Activated T-helper 1 cell treated with anti-CD3 and anti-CD28 coated beads, Interleukin-12 subunit alpha, Interleukin-12 subunit beta, Interleukin-2, Interleukin-4 antibody, amounts not matched to agents 30 ng/mL and 10 ng/mL and 1 ng/mL, durations not matched to agents 14 hours and 24 hours and 36 hours (primary cell): ENCODE data around the gene PAPPA2. TPM values are rescaled to one million over a fixed set of nuclear protein-coding genes. Genes with fewer than 3 reads are reported as not detected.
"Not testable (repeated sequence)": the region's sequence is repeated elsewhere in the genome, so short reads cannot be mapped to it uniquely, and the experiment has no call there.

Experiments
- DNase-seq: peaks from one replicate; pipeline ENCODE4 v3.0.0; 2021; ENCODE audit warnings: low spot score
- H3K27ac Mint-ChIP-seq: one replicate; pipeline ENCODE4 v1.8.0; 2021; ENCODE audit warnings: mild to moderate bottlenecking, mixed read lengths
- H3K27me3 Mint-ChIP-seq: one replicate; pipeline ENCODE4 v1.8.0; 2022; ENCODE audit warnings: mild to moderate bottlenecking, moderate library complexity, mixed read lengths; ENCODE audit not compliant: insufficient read depth
- H3K36me3 Mint-ChIP-seq: one replicate; pipeline ENCODE4 v1.8.0; 2021; ENCODE audit warnings: low read depth, mixed read lengths
- H3K4me1 Mint-ChIP-seq: one replicate; pipeline ENCODE4 v1.8.0; 2021; ENCODE audit warnings: low read depth, mixed read lengths
- H3K4me3 Mint-ChIP-seq: one replicate; pipeline ENCODE4 v1.8.0; 2021; ENCODE audit warnings: mild to moderate bottlenecking, moderate library complexity, mixed read lengths
- H3K9me3 Mint-ChIP-seq: one replicate; pipeline ENCODE4 v1.8.0; 2021; ENCODE audit warnings: mixed read lengths
- intact Hi-C: fragments of 100-400 bp; cut with micrococcal nuclease; formaldehyde crosslinking; loops from one replicate; pipeline ENCODE4 v1.15.1; 2024
- total RNA-seq: library from RNA; stranded (reverse); gene quantifications from 2 replicates; pipeline ENCODE4 v1.2.3, GENCODE V29; 2022

PAPPA2 gene
- total RNA-seq, 1 donor from 2014 or later, result 0.10 TPM

DNA sequence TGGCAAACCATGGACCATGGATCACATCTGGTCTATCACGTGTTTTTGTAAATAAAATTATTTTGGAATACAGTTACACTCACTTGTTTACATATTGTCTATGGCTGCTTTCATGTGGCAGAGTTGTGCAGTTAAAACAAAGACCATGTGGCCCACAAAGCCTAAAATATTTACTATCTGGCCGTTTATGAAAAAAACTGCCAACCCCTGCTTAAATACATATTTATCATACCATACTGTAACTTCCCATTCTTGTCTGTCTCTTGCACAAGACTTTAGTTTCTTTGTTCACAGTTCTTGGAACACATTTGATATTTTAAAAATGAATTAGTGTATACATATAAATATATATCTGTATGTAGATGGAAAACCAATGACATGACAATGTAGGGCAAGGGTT, 141.5 kb downstream of the PAPPA2 start:
- no peaks in the 10 kb centered on the region for H3K4me1 Mint-ChIP-seq
- intact Hi-C loops, result no loop called here
- no peak overlapping the region for H3K27ac Mint-ChIP-seq
- no peak overlapping the region for H3K4me3 Mint-ChIP-seq
- H3K36me3 Mint-ChIP-seq, result no peaks in the 10 kb centered on the region
- H3K27me3 Mint-ChIP-seq, result no peaks in the 10 kb centered on the region
- DNase-seq, result no peak
- no peaks in the 10 kb centered on the region for H3K9me3 Mint-ChIP-seq

DNA sequence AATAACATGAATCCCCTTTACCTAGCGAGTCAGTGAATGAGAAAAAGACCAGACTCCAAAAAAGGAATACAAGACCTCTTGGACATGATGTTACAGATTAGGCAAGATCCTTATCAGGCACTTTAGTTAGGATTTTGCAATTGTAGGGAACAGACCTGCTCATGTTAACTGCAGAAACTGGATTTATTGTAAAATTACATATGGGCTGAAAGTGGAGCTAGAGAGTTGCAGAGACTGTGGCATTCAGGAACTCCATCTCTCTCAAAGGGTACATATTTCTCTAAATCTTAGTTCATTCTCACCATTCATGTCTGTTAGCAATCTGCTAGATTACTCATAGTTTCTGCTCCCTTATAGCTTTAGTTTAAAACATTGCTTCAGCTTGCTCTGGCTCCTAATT, 142.2 kb downstream of the PAPPA2 start:
- Mint-ChIP-seq H3K27me3 (no peaks in the 10 kb centered on the region), H3K36me3 (no peaks in the 10 kb centered on the region)
- intact Hi-C loops, result no loop called here

DNA sequence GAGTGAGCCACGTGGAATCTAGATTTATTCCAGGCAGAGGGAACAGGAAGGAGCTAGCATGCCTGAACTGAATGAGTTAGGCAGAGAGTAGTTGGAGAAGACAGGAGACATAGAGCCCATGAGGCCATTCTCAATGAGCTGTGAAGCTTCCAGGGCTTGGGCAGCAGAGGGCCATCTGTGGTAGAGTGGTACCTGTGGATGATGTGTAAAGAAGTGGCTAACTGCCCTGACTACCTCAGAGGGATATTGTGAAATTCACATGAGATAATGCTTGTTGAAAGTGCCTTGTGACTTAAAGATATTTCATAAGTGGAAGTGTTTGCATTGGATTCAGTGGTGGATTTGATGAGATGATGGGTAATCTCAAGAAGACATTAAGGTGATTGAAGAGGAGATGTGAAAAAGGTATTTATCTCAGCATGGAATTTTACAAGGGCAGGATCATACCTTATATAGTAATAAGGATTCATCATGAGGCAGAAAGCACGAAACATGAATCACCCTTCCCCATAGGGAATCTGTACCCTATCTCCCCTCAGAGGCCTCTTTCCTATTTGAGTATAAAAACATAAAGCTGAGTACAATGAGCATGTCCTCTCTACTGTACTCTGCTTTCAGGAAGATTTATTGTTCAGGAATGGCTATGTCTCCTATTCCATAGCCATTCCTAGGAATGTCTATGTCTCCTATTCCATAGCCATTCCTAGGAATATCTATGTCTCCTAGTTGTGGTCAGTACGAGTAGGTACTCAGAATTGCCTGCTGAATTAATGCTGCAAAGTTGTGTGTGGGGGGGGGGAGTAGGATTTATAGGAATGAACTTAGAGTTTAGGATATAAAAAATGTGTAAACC, 146.8 kb downstream of the PAPPA2 start:
- intact Hi-C loops, result no loop called here
- DNase-seq, result no peak
- no peaks in the 10 kb centered on the region for H3K36me3 Mint-ChIP-seq
- H3K4me3 Mint-ChIP-seq, result no peak overlapping the region
- no peaks in the 10 kb centered on the region for H3K4me1 Mint-ChIP-seq
- no peaks in the 10 kb centered on the region for H3K27me3 Mint-ChIP-seq
- H3K9me3 Mint-ChIP-seq, result no peaks in the 10 kb centered on the region
- no peak overlapping the region for H3K27ac Mint-ChIP-seq

More for the DNA sequence above, 142.2 kb downstream of the PAPPA2 start:
- H3K9me3 Mint-ChIP-seq, result no peaks in the 10 kb centered on the region
- H3K4me1 Mint-ChIP-seq, result no peaks in the 10 kb centered on the region
- no peak overlapping the region for H3K4me3 Mint-ChIP-seq
- DNase-seq, result no peak
- no peak overlapping the region for H3K27ac Mint-ChIP-seq

DNA sequence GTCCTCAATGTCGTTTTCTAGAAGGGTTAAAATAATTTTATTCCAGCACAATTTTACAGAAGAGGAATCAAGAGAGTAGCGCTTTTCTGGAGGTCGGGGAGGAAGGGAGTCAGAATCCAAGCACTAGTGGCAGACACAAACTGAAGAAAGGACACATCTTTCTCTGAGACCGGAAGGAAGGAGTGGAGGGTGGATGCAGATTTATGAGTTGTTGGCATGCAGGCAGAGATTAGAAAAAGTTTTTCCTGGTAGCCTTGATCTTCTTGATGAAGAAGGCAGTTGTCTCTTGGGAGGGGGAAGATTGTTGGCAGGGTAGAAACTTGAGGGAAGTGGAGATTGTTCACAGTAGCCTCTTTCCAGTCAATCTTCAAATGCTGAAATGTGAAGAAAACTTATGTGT, 149.8 kb downstream of the PAPPA2 start:
- no peaks in the 10 kb centered on the region for H3K4me1 Mint-ChIP-seq
- H3K27ac Mint-ChIP-seq, result no peak overlapping the region
- intact Hi-C loops, result no loop called here
- no peaks in the 10 kb centered on the region for H3K9me3 Mint-ChIP-seq
- no peak overlapping the region for H3K4me3 Mint-ChIP-seq
- no peaks in the 10 kb centered on the region for H3K36me3 Mint-ChIP-seq
- no peak for DNase-seq
- H3K27me3 Mint-ChIP-seq, result no peaks in the 10 kb centered on the region

DNA sequence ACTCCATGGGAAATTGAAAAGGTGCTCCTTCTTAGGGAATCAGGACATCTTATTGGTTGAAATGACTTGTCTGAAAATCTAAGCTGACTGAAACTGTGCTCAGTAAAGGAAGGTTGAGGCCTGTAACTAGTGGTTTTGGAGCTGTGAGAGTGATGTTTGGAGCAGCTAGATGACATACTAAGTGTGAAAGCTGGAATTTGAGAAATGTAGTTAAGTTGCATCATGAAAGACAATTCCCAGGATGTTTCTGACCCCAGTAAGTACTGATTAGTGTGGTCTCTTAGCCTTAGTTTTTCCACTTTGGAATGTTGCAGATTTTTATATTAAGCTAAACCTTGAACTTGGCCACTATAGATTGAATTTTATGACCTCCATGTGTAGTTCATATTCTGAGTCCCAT, 154.9 kb downstream of the PAPPA2 start:
- H3K4me1 Mint-ChIP-seq, result no peaks in the 10 kb centered on the region
- no peak for DNase-seq
- intact Hi-C loops, result no loop called here

DNA sequence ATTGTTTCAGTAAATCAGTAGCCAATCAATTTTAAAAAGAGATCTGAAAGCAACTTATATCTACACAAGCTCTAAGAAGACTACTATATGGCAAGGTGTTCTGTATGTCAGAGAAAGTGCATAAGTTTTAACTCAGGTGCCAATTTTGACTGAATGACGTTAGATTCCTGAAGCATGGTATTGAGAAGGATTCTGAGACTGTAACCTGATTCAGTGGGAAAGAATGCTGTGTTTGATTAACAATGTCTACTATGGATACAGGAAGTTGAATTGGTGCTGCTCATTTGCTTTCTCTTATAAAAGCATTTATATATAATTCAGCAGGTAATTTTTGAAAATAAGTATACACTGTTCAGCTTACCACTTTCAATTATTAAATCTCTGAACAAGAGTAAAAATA, 156.3 kb downstream of the PAPPA2 start:
- no peak overlapping the region for H3K4me3 Mint-ChIP-seq
- no peaks in the 10 kb centered on the region for H3K4me1 Mint-ChIP-seq
- no peak for DNase-seq
- no peaks in the 10 kb centered on the region for H3K27me3 Mint-ChIP-seq
- no peaks in the 10 kb centered on the region for H3K9me3 Mint-ChIP-seq
- intact Hi-C loops, result no loop called here
- no peaks in the 10 kb centered on the region for H3K36me3 Mint-ChIP-seq
- H3K27ac Mint-ChIP-seq, result no peak overlapping the region

More for the DNA sequence above, 154.9 kb downstream of the PAPPA2 start:
- Mint-ChIP-seq H3K4me3 (no peak overlapping the region), H3K9me3 (no peaks in the 10 kb centered on the region), H3K36me3 (no peaks in the 10 kb centered on the region), H3K27me3 (no peaks in the 10 kb centered on the region), H3K27ac (no peak overlapping the region)

DNA sequence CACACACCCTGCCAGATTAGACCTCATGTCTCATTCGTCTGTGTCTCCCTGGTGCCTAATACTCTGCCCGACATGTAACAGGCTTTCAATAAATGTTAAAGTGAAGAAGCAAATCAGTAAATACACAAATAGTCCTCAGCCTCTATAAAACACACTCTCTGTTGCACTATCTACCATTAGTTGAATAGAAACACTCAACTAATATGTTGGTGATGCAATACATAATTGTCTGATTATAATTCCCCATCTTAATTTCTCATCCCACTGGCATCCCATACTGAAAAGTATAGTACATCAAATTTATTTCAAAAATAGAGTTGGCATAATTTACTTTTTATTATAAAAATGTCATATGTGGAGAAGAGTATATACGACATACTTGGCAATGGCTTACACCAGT, 162.4 kb downstream of the PAPPA2 start:
- intact Hi-C loops, result no loop called here
- Mint-ChIP-seq H3K27ac (no peak overlapping the region), H3K27me3 (no peaks in the 10 kb centered on the region), H3K9me3 (no peaks in the 10 kb centered on the region), H3K36me3 (no peaks in the 10 kb centered on the region), H3K4me3 (no peak overlapping the region), H3K4me1 (no peaks in the 10 kb centered on the region)
- DNase-seq, result no peak

DNA sequence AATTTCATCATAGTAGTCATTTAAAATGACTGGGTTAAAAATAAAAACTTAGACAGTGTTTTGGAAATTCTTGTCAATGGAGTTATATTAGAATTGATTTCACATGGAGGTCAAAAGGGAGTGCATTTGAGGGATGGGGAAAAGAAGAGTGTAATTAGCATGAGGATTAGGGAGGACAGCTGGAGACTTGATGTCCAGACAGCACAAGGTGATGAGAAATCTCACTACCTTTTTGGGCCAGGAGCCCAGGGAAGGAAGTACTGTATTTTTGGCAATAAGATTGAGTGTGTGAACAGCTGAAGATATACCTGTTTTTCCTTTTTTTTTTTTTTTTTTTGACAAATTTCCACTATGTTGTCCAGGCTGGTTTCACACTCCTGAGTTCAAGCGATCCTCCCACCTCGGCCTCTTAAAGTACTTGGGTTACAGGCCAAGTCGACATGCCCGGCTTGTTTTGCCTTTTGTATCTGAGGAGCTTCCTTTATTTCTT, 163.6 kb downstream of the PAPPA2 start:
- no peak for DNase-seq
- no peaks in the 10 kb centered on the region for H3K4me1 Mint-ChIP-seq
- intact Hi-C loops, result no loop called here
- H3K27me3 Mint-ChIP-seq, result no peaks in the 10 kb centered on the region
- H3K9me3 Mint-ChIP-seq, result no peaks in the 10 kb centered on the region
- H3K4me3 Mint-ChIP-seq, result no peak overlapping the region
- H3K36me3 Mint-ChIP-seq, result no peaks in the 10 kb centered on the region
- H3K27ac Mint-ChIP-seq, result no peak overlapping the region

DNA sequence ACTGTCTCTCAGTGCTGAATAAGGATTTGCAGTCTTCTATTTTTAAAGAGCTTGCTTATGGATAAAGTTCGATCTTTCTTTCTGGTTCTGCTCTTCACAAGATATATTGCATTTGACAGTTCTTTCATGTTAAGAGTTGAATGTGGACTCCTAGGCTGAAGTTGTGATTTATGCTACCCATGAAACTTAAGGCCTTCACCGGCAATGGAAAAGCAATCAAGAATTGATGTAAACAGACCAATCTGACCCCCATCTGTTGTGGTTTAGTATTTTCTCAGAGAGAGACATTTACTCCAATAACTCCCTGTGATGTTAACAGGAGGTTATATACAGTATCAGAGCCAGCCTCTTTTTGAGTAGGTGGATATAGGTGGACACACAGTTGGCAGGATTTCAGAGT, 165.8 kb downstream of the PAPPA2 start:
- intact Hi-C loops, result no loop called here
- no peak for DNase-seq
- H3K4me3 Mint-ChIP-seq, result no peak overlapping the region
- H3K27ac Mint-ChIP-seq, result no peak overlapping the region
- H3K27me3 Mint-ChIP-seq, result no peaks in the 10 kb centered on the region
- no peaks in the 10 kb centered on the region for H3K36me3 Mint-ChIP-seq
- H3K4me1 Mint-ChIP-seq, result no peaks in the 10 kb centered on the region
- no peaks in the 10 kb centered on the region for H3K9me3 Mint-ChIP-seq

DNA sequence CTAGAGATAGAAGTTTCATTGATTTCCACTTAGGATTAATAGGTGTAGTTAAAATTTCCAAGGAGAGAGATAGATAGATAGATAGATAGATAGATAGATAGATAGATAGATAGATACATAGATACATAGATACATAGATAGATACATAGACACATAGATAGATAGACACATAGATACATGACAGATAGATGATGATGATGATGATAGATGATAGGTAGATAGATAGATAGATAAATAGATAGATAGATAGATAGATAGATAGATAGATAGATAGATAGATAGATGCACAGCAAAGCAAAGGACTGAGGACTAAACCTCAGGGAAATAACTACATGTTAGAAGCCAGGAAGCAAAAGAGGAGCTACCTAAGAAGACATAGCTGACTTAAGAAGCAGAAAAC, 171.8 kb downstream of the PAPPA2 start:
- H3K36me3 Mint-ChIP-seq, H3K4me1 Mint-ChIP-seq, H3K27me3 Mint-ChIP-seq, DNase-seq, intact Hi-C loops, H3K9me3 Mint-ChIP-seq, H3K27ac Mint-ChIP-seq, H3K4me3 Mint-ChIP-seq: not testable (repeated sequence)

DNA sequence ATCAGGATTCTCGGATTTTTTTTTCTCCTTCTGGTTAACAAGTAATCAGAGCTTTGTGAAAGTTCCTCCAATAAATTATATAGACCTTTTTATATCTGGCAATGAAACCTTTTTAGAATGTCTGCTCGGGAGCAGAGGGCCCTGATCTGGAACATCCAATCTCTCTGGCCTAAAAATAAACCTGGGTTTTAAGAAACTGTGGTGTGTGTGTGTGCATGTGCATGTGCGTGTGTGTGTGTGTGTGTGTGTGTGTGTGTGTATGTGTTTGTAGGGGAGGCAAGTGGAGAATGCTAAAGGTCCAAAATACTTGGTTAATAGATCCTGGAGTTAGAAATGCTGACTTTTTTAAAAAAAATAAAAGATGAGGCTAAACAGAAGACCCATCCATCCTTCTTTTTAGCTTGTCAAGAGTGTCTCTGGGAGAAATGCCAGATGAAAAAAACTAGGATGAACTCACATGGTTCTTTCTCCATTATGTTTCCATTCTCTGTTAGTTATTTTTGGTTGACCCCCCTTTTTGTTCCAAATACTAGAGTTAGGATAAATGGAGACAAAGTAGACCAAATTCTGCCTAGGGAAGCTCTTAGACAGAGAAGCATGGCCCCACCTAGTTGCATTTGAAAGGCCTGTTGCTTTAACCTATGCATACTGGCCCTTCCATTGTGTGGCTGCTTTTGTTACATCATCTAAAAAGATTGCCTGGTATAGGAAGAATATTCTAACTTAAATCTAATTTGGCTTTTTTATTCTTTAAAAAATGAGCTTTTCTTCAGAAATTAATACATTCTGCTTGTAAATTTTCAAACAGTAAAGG, 175.9 kb downstream of the PAPPA2 start:
- Mint-ChIP-seq H3K36me3 (no peaks in the 10 kb centered on the region), H3K4me1 (no peaks in the 10 kb centered on the region), H3K27me3 (no peaks in the 10 kb centered on the region), H3K9me3 (no peaks in the 10 kb centered on the region), H3K27ac (no peak overlapping the region), H3K4me3 (no peak overlapping the region)
- intact Hi-C loops, result no loop called here
- no peak for DNase-seq

DNA sequence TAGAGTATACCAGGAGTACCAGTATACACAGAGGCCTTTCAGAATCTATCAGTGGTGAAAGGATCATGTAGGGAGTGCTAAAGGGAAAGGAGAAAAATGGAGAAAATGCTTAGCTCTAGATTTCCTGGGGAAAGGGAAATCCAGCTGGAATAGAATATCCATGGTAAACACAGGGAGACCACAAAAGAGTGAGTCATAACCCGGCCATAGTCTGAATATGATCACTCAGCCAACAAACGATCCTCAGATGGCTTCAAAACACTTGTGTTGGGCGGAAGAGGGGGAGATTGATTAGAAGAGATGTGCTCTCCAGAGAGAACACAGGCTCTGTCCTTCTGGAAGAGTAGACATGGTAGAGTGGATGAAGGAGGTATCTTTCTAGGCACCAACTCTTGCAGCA, 180.6 kb downstream of the PAPPA2 start:
- Mint-ChIP-seq H3K4me3 (no peak overlapping the region), H3K9me3 (peaks cover 2% of the 10 kb centered on the region), H3K36me3 (no peaks in the 10 kb centered on the region), H3K27ac (no peak overlapping the region), H3K4me1 (no peaks in the 10 kb centered on the region), H3K27me3 (no peaks in the 10 kb centered on the region)
- no peak for DNase-seq
- intact Hi-C loops, result no loop called here

DNA sequence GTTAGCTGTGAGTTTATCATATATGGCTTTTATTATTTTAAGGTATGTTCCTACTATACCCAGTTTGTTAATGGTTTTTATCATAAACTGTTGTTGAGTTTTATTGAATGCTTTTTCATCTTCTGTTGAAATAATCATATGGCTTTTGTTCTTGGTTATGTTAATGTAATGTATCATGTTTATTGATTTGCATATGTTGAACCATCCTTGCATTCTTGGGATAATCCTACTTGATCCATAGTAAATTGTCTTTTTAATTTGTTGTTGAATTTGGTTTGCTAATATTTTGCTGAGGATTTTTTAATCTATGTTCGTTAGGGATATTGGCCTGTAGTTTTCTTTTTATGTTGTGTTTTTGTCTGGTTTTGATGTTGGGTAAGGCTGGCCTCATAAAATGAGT, 185.6 kb downstream of the PAPPA2 start:
- Mint-ChIP-seq H3K36me3 (no peaks in the 10 kb centered on the region), H3K9me3 (peaks cover 15% of the 10 kb centered on the region), H3K4me3 (no peak overlapping the region), H3K27ac (no peak overlapping the region), H3K27me3 (no peaks in the 10 kb centered on the region), H3K4me1 (no peaks in the 10 kb centered on the region)
- intact Hi-C loops, result no loop called here
- no peak for DNase-seq
